GM18498 (cell line): Measurements from ENCODE around the gene KLHDC8A.
"Not testable (repeated sequence)": the region's sequence is repeated elsewhere in the genome, so short reads cannot be mapped to it uniquely, and the experiment has no call there.

Source experiments
- ATAC-seq: cut with Tn5 transposase; IDR thresholded peaks from one replicate; pipeline ENCODE4 v1.9.1; 2021; ENCODE audit warnings: mild to moderate bottlenecking, moderate library complexity; ENCODE audit not compliant: unreplicated experiment

The KLHDC8A gene

GRCh38 chr1:205298191-205298994, 58.3 kb downstream of the KLHDC8A start:
- ATAC-seq = no peak

DNA sequence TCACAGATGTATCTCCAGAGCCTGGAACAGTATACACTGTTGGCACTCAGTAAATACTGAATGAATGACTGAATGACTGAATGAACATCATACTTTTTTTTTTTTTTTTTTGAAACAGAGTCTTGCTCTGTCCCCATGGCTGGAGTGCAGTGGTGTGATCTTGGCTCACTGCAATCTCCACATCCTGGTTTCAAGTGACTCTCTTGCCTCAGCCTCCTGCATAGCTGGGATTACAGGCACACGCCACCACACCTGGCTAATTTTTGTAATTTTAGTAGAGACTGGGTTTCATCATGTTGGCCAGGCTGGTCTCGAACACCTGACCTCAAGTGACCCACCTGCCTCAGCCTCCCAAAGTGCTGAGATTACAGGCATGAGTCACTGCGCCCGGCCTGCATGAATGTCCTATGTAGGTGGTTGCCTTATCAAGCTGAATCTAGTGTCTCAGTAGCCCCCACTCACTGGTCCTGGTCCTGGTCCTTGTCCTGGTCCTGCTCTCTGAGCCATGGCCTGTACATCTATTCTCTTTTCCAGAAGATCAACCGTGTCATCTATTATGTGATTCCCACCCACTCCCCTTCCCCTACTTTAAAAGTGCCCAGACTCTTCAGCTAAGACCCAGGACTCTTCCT, 59.1 kb downstream of the KLHDC8A start:
- ATAC-seq = not testable (repeated sequence)

- no peak for ATAC-seq
These were observed 60.6 kb downstream of the KLHDC8A start for GRCh38 chr1:205296154-205296553.

- ATAC-seq = no peak
These were observed 61.8 kb downstream of the KLHDC8A start for GRCh38 chr1:205294934-205295333.

GRCh38 chr1:205294175-205294917, 62.4 kb downstream of the KLHDC8A start:
- ATAC-seq = no peak

DNA sequence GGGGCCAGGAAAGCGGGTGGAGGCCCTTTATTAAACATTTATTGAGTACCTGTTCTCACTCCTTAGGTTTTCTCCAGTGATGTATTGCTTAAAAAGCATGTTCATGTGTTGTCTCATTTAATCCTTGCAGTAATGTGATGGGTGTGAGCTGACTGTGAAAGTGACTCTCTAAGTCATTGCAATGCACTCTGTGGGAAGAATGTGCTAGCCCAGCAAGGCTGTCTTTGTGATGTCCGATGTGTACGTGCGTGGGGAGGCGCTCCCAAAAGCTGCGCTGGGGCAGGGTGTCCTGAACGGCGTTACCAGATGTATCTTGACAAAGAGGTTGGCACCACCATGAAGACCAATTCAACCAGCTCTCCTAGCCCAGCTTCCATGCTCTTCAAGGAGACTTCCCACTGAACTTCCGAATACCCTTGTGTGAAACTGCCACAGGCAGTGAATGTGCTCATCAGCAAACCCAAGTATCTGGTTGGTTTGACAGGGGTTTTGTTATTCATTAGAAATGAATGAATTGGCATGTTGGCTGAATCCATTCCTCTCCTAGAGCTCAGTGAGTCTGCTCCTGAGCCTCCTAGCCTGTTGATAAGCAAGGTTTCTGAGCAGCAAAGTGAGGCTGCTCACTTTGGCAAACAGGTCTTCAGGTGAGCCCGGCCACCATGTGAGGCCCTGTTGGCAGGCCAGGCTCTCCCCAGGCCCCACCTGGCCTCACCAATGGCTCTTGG, 63.2 kb downstream of the KLHDC8A start:
- no peak for ATAC-seq

DNA sequence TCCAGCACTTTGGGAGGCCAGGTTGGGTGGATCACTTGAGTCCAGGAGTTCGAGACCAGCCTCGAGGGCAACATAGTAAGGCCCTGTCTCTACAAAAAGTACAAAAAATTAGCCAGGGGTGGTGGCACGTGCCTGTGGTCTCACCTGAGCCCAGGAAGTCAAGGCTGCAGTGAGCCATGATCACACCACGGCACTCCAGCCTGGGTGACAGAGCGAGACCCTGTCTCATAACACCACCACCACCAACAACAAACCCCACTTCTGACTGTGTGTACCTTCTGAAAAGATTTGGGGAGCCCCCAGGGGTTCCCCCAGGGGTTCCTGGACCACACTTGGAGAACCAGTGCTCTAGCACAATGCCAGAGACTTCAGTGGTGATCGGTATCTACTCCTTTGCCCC, 65.1 kb downstream of the KLHDC8A start:
- ATAC-seq = no peak

DNA sequence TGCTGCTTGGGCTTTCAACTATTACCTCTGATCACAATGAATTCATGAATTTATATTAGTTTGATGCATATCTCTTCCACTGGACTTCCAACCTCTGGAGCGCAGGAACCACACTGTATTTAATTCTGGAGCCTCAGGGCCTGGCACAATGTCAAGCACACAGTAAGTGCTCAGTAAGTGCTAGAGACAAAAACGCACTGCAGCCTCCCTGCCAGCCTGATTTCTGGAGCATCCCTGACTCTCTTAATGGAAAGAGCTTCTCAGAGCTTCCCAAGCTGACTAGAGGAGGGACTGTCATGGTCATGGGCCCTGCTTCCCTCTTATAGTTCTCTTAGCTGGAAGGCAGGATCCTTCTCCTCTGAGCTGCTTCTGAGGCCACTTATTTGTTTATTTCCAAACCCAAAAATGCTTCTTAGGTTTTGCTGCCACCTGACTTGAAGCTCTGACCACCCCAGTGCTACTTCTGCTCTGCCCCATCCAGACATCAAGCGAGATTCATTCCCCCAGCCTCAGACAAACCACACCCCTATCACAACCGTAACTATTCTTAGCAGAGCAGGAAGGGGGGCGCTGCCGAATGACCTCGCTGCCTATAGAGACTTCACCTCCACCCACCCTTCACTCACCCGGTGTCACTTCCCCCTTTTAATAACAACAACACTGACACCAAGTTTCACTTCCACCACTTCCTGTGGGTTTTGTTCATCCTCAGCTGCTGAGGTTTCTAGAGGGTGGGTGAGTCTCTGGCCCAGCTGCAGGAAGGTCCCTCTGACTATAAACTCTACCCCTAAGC, 68.8 kb downstream of the KLHDC8A start:
- peak; percentile 82 for ATAC-seq

DNA sequence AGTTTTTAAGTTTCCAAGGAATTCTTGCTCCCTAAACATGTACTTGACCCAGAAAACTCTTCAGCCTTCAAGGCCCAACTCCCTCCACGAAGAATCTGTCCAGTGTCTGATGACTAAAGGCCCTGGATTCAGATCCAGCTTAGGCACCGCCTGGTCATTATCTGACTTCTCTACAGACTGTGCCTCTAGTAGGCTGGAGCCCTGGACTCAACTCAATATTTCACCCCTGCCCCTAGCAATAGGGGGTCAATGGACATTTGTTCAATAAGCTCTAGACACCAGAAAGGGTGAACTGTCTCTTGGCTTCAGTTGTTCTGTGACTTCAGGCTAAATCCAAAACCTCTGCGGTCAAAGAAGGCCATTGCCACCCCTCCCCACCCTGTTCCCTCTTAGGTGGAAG, 69.6 kb downstream of the KLHDC8A start:
- ATAC-seq = no peak

DNA sequence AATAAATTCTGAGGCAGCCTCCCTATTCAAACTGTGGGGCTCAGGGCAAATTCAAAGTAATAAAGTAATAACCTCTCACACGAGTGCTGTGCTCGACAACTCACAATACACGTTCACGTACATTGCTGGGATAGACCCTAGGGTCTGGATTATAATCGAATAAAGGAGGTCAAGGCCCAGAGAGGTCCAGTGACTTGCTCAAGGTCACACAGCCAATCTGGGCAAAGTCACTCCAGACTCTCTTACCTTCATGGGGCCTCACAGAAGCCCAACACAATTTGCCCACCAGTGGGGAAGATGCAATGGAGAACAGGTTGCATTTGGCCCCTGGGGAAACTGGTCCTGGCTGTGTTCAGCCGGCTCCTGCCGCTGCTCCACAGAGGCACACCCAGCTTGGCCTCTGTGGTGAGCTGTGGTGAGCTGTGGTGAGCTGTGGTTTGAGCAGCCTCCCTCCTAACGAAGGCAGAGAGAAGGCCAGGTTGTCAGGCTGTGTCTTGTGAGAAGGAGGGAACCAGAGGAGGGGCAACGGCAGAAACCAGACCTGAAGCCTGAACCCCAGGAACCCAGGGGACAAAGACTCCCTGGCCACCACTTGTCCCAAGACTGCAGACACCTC, 70.3 kb downstream of the KLHDC8A start:
- peak; percentile 36 for ATAC-seq
